HL-60 (cell line): ENCODE results near the gene BMP7.

ENCODE experiments used
- DNase-seq, 2 experiments: peaks; one replicate each; pipeline ENCODE4 v3.0.0-alpha.2; 2010 to 2020; ENCODE audit warnings: low read depth in 1 of 2, low spot score in 1 of 2
- H3K27ac ChIP-seq: fragments of 250-450 bp; sonication (Bioruptor Pico); replicated peaks from 2 replicates; pipeline ENCODE4 v1.5.1; 2020; ENCODE audit warnings: mild to moderate bottlenecking, moderate library complexity
- H3K27me3 ChIP-seq: fragments of 250-450 bp; sonication (Bioruptor Pico); 2 replicates; pipeline ENCODE4 v1.5.1; 2021; ENCODE audit warnings: mild to moderate bottlenecking, moderate library complexity; ENCODE audit not compliant: insufficient read depth, poor library complexity, severe bottlenecking
- H3K4me3 ChIP-seq: replicated peaks from 2 replicates; pipeline ENCODE4 v1.5.1; 2011; ENCODE audit warnings: mild to moderate bottlenecking, control low read depth, low read length; ENCODE audit not compliant: insufficient read depth
- GABPA ChIP-seq: IDR thresholded peaks from 2 replicates; pipeline ENCODE4 v1.6.1; 2012; ENCODE audit warnings: low read depth
- POLR2AphosphoS5 ChIP-seq: IDR thresholded peaks from 2 replicates; pipeline ENCODE4 v1.6.1; 2012; ENCODE audit warnings: low read depth
- SPI1 ChIP-seq: IDR thresholded peaks from 2 replicates; pipeline ENCODE4 v1.6.1; 2012; ENCODE audit warnings: low read depth, mild to moderate bottlenecking, borderline replicate concordance
- TF ChIP-seq, protein P1 (sequence below): IDR thresholded peaks from one replicate; pipeline ENCODE4 v1.5.1; 2011; ENCODE audit warnings: low read length, control low read depth, inconsistent platforms; ENCODE audit not compliant: insufficient read depth
- TF ChIP-seq, protein P2 (sequence below): IDR thresholded peaks from 2 replicates; pipeline ENCODE4 v1.6.1; 2012; ENCODE audit warnings: low read depth; ENCODE audit not compliant: insufficient replicate concordance

Gene BMP7

GRCh38 chr20:57164872-57165271 is 101.6 kb downstream of the BMP7 start:
- Histone ChIP-seq H3K4me3 (no peak overlapping the region), H3K27me3 (no peaks in the 10 kb centered on the region), H3K27ac (no peak overlapping the region)
- no peak for TF ChIP-seq POLR2AphosphoS5
- TF ChIP-seq SPI1: no peak
- TF ChIP-seq, protein P1, sequence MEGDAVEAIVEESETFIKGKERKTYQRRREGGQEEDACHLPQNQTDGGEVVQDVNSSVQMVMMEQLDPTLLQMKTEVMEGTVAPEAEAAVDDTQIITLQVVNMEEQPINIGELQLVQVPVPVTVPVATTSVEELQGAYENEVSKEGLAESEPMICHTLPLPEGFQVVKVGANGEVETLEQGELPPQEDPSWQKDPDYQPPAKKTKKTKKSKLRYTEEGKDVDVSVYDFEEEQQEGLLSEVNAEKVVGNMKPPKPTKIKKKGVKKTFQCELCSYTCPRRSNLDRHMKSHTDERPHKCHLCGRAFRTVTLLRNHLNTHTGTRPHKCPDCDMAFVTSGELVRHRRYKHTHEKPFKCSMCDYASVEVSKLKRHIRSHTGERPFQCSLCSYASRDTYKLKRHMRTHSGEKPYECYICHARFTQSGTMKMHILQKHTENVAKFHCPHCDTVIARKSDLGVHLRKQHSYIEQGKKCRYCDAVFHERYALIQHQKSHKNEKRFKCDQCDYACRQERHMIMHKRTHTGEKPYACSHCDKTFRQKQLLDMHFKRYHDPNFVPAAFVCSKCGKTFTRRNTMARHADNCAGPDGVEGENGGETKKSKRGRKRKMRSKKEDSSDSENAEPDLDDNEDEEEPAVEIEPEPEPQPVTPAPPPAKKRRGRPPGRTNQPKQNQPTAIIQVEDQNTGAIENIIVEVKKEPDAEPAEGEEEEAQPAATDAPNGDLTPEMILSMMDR: no peak
- TF ChIP-seq GABPA: no peak
- TF ChIP-seq, protein P2, sequence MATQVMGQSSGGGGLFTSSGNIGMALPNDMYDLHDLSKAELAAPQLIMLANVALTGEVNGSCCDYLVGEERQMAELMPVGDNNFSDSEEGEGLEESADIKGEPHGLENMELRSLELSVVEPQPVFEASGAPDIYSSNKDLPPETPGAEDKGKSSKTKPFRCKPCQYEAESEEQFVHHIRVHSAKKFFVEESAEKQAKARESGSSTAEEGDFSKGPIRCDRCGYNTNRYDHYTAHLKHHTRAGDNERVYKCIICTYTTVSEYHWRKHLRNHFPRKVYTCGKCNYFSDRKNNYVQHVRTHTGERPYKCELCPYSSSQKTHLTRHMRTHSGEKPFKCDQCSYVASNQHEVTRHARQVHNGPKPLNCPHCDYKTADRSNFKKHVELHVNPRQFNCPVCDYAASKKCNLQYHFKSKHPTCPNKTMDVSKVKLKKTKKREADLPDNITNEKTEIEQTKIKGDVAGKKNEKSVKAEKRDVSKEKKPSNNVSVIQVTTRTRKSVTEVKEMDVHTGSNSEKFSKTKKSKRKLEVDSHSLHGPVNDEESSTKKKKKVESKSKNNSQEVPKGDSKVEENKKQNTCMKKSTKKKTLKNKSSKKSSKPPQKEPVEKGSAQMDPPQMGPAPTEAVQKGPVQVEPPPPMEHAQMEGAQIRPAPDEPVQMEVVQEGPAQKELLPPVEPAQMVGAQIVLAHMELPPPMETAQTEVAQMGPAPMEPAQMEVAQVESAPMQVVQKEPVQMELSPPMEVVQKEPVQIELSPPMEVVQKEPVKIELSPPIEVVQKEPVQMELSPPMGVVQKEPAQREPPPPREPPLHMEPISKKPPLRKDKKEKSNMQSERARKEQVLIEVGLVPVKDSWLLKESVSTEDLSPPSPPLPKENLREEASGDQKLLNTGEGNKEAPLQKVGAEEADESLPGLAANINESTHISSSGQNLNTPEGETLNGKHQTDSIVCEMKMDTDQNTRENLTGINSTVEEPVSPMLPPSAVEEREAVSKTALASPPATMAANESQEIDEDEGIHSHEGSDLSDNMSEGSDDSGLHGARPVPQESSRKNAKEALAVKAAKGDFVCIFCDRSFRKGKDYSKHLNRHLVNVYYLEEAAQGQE: no peak
- no peak for DNase-seq

DNA sequence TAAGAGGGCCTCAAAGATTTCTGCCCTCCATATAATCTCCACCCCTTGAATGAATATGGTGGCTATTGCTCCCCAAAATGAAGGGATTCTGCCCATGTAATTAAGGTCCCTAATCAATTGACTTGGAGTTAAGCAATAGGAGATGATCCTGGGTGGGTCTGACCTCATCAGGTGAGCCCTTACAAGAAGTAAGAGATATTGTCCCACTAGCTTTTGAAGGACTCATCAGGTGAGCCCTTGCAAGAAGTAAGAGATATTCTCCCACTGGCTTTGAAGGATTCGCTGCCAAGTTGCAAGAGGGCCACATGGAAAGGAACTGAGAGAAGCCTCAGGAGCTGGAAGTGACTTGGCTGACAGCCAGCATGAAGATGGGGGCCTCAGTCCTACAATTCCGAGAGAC is 103.4 kb downstream of the BMP7 start:
- H3K27me3 ChIP-seq: no peaks in the 10 kb centered on the region
- no peak for DNase-seq
- H3K27ac ChIP-seq: no peak overlapping the region
- TF ChIP-seq, protein P1: no peak
- TF ChIP-seq GABPA: no peak
- TF ChIP-seq, protein P2: no peak
- no peak for TF ChIP-seq POLR2AphosphoS5
- no peak for TF ChIP-seq SPI1
- H3K4me3 ChIP-seq: no peak overlapping the region

DNA sequence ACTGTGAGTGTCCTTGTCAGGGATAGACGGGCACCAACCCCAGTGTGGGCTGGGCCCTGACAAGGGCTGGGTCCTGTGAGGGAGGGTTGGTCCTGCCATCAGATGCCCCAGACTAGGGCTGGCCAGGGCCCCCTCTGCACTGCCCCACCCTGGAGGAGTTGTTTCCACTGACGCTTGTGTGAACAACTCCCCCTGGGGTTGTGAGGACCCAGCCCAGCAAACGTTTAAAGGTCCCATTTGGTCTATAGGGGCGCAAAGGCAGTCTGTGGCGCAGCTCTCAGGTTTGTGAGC is 104.1 kb downstream of the BMP7 start:
- no peak overlapping the region for H3K4me3 ChIP-seq
- H3K27me3 ChIP-seq: no peaks in the 10 kb centered on the region
- H3K27ac ChIP-seq: no peak overlapping the region
- DNase-seq: no peak
- TF ChIP-seq, protein P2: no peak
- TF ChIP-seq POLR2AphosphoS5: no peak
- no peak for TF ChIP-seq GABPA
- TF ChIP-seq, protein P1: no peak
- no peak for TF ChIP-seq SPI1
